Measurements from ENCODE around the gene PSG2. TPM values are rescaled to one million over a fixed set of nuclear protein-coding genes. Genes with fewer than 3 reads are reported as not detected.
"Not testable (repeated sequence)": the region's sequence is repeated elsewhere in the genome, so short reads cannot be mapped to it uniquely, and the experiment has no call there.

Gene PSG2
- total and polyA plus RNA-seq, 5 experiments from 2014 or later: not detected

GRCh38 chr19:43060254-43060653, 22.2 kb downstream of the PSG2 start:
- H3K27ac Mint-ChIP-seq, POLR2A ChIA-PET: not testable (repeated sequence)

GRCh38 chr19:43059482-43059881, 23.0 kb downstream of the PSG2 start:
- H3K4me1 Mint-ChIP-seq, DNase-seq, POLR2A ChIA-PET, ATAC-seq, H3K27ac Mint-ChIP-seq, H3K4me3 Mint-ChIP-seq: not testable (repeated sequence)
- Mint-ChIP-seq H3K9me3 (peaks cover 5 to 40% (median 26%) of the 10 kb centered on the region in 9 donors), H3K27me3 (peaks cover 5 to 48% (median 9%) of the 10 kb centered on the region in 5 donors), H3K36me3 (peaks cover 0 to 28% (median 4%) of the 10 kb centered on the region in 3 donors)

More at GRCh38 chr19:43060254-43060653, 22.2 kb downstream of the PSG2 start:
- not testable (repeated sequence) for H3K4me3 Mint-ChIP-seq, ATAC-seq, DNase-seq, H3K4me1 Mint-ChIP-seq
- Mint-ChIP-seq H3K27me3 (peaks cover 5 to 48% (median 9%) of the 10 kb centered on the region in 5 donors), H3K9me3 (peaks cover 2 to 32% (median 18%) of the 10 kb centered on the region in 9 donors), H3K36me3 (peaks cover 0 to 20% (median 4%) of the 10 kb centered on the region in 3 donors)

GRCh38 chr19:43058440-43058839, 24.1 kb downstream of the PSG2 start:
- peak overlapping the region in 1 of 10 donors; percentile 73 for H3K27ac Mint-ChIP-seq
- DNase-seq, POLR2A ChIA-PET, H3K4me1 Mint-ChIP-seq, ATAC-seq, H3K4me3 Mint-ChIP-seq: not testable (repeated sequence)
- peaks cover 8 to 48% (median 31%) of the 10 kb centered on the region in 9 donors for H3K9me3 Mint-ChIP-seq
- H3K36me3 Mint-ChIP-seq: peaks cover 0 to 32% (median 4%) of the 10 kb centered on the region in 3 donors
- H3K27me3 Mint-ChIP-seq: peaks cover 5 to 48% (median 10%) of the 10 kb centered on the region in 5 donors

GRCh38 chr19:43047966-43048365, 34.5 kb downstream of the PSG2 start:
- peaks cover 5 to 28% (median 15%) of the 10 kb centered on the region in 5 donors for H3K27me3 Mint-ChIP-seq
- ATAC-seq, POLR2A ChIA-PET, DNase-seq, H3K36me3 Mint-ChIP-seq, H3K27ac Mint-ChIP-seq, H3K4me3 Mint-ChIP-seq, H3K9me3 Mint-ChIP-seq, H3K4me1 Mint-ChIP-seq: not testable (repeated sequence)

- H3K27ac Mint-ChIP-seq, H3K4me3 Mint-ChIP-seq, H3K4me1 Mint-ChIP-seq, ATAC-seq, POLR2A ChIA-PET, DNase-seq, H3K9me3 Mint-ChIP-seq, H3K36me3 Mint-ChIP-seq: not testable (repeated sequence)
- peaks cover 6 to 29% (median 15%) of the 10 kb centered on the region in 5 donors for H3K27me3 Mint-ChIP-seq
Observed at GRCh38 chr19:43046578-43046977, 35.9 kb downstream of the PSG2 start.

GRCh38 chr19:43043492-43044180, 38.9 kb downstream of the PSG2 start:
- ATAC-seq, DNase-seq, H3K9me3 Mint-ChIP-seq, H3K4me3 Mint-ChIP-seq, H3K27ac Mint-ChIP-seq, POLR2A ChIA-PET, H3K36me3 Mint-ChIP-seq, H3K4me1 Mint-ChIP-seq: not testable (repeated sequence)
- H3K27me3 Mint-ChIP-seq: peaks cover 8 to 31% (median 21%) of the 10 kb centered on the region in 5 donors

- DNase-seq, H3K36me3 Mint-ChIP-seq, H3K27ac Mint-ChIP-seq, H3K4me3 Mint-ChIP-seq, H3K4me1 Mint-ChIP-seq, H3K9me3 Mint-ChIP-seq, ATAC-seq, POLR2A ChIA-PET: not testable (repeated sequence)
- peaks cover 24 to 64% (median 33%) of the 10 kb centered on the region in 5 donors for H3K27me3 Mint-ChIP-seq
Observed at GRCh38 chr19:43031645-43032044, 50.9 kb downstream of the PSG2 start.

GRCh38 chr19:43028866-43029265, 53.6 kb downstream of the PSG2 start:
- Mint-ChIP-seq H3K9me3 (peaks cover 0 to 2% (median 0%) of the 10 kb centered on the region in 9 donors), H3K4me3 (no peak overlapping the region), H3K4me1 (peaks cover 0 to 2% (median 0%) of the 10 kb centered on the region in 4 donors), H3K36me3 (no peaks in the 10 kb centered on the region), H3K27me3 (peaks cover 20 to 57% (median 25%) of the 10 kb centered on the region in 5 donors), H3K27ac (no peak overlapping the region)
- DNase-seq: no peak
- no peak for ATAC-seq
- POLR2A ChIA-PET: no interaction called here

GRCh38 chr19:43027985-43028384, 54.5 kb downstream of the PSG2 start:
- H3K4me1 Mint-ChIP-seq, H3K36me3 Mint-ChIP-seq, H3K4me3 Mint-ChIP-seq, DNase-seq, ATAC-seq, H3K27ac Mint-ChIP-seq, POLR2A ChIA-PET, H3K9me3 Mint-ChIP-seq: not testable (repeated sequence)
- peaks cover 19 to 57% (median 25%) of the 10 kb centered on the region in 5 donors for H3K27me3 Mint-ChIP-seq

GRCh38 chr19:43027061-43027460, 55.4 kb downstream of the PSG2 start:
- ATAC-seq, H3K27ac Mint-ChIP-seq: not testable (repeated sequence)
- peaks cover 16 to 53% (median 24%) of the 10 kb centered on the region in 5 donors for H3K27me3 Mint-ChIP-seq

GRCh38 chr19:43026369-43026768, 56.1 kb downstream of the PSG2 start, which contains the start of gene PSG11:
Gene PSG11 (minus strand): TSS chr19:43026469. CDS start chr19:43026372, 97 bp downstream.
- DNase-seq, H3K4me1 Mint-ChIP-seq, ATAC-seq, H3K4me3 Mint-ChIP-seq, H3K36me3 Mint-ChIP-seq, H3K27ac Mint-ChIP-seq, POLR2A ChIA-PET, H3K9me3 Mint-ChIP-seq: not testable (repeated sequence)
- peaks cover 14 to 46% (median 23%) of the 10 kb centered on the region in 5 donors for H3K27me3 Mint-ChIP-seq

More at GRCh38 chr19:43027061-43027460, 55.4 kb downstream of the PSG2 start:
- H3K4me1 Mint-ChIP-seq, H3K4me3 Mint-ChIP-seq, H3K36me3 Mint-ChIP-seq, DNase-seq, POLR2A ChIA-PET, H3K9me3 Mint-ChIP-seq: not testable (repeated sequence)

GRCh38 chr19:43022098-43022497, 60.4 kb downstream of the PSG2 start:
- H3K9me3 Mint-ChIP-seq, ATAC-seq, DNase-seq, H3K36me3 Mint-ChIP-seq, H3K4me3 Mint-ChIP-seq, H3K27ac Mint-ChIP-seq, POLR2A ChIA-PET, H3K4me1 Mint-ChIP-seq: not testable (repeated sequence)
- H3K27me3 Mint-ChIP-seq: peaks cover 0 to 24% (median 9%) of the 10 kb centered on the region in 5 donors

- H3K9me3 Mint-ChIP-seq, DNase-seq, H3K4me1 Mint-ChIP-seq, ATAC-seq, H3K4me3 Mint-ChIP-seq, H3K27ac Mint-ChIP-seq, H3K36me3 Mint-ChIP-seq, POLR2A ChIA-PET: not testable (repeated sequence)
- H3K27me3 Mint-ChIP-seq: peaks cover 0 to 22% (median 8%) of the 10 kb centered on the region in 5 donors
Observed at GRCh38 chr19:43021629-43022028, 60.9 kb downstream of the PSG2 start.
